Parathyroid adenoma (tissue), 2 donors: Measurements from ENCODE around the gene CENPF.

Experiments
- H2AFZ ChIP-seq: fragments of 300-600 bp; sonication (generic); one replicate; pipeline ENCODE4 v1.7.0; 2017; ENCODE audit warnings: antibody characterized with exemption, mild to moderate bottlenecking
- H3K27ac ChIP-seq: fragments of 300-600 bp; sonication (generic); one replicate; pipeline ENCODE4 v1.7.0; 2017
- H3K27me3 ChIP-seq: fragments of 300-600 bp; sonication (generic); one replicate; pipeline ENCODE4 v1.7.0; 2017; ENCODE audit warnings: low read length; ENCODE audit not compliant: control insufficient read depth, insufficient read depth
- H3K36me3 ChIP-seq: fragments of 300-600 bp; sonication (generic); one replicate; pipeline ENCODE4 v1.7.0; 2017; ENCODE audit warnings: low read length; ENCODE audit not compliant: control insufficient read depth, insufficient read depth
- H3K4me1 ChIP-seq: fragments of 300-600 bp; sonication (generic); one replicate; pipeline ENCODE4 v1.7.0; 2017; ENCODE audit warnings: control low read depth
- H3K4me2 ChIP-seq: fragments of 300-600 bp; sonication (generic); one replicate; pipeline ENCODE4 v1.7.0; 2017; ENCODE audit warnings: low read length
- H3K4me3 ChIP-seq: fragments of 300-600 bp; sonication (generic); one replicate; pipeline ENCODE4 v1.7.0; 2017; ENCODE audit warnings: low read depth, low read length
- H3K79me2 ChIP-seq: fragments of 300-600 bp; sonication (generic); one replicate; pipeline ENCODE4 v1.7.0; 2017; ENCODE audit warnings: control low read depth
- H3K9ac ChIP-seq: fragments of 300-600 bp; sonication (generic); one replicate; pipeline ENCODE4 v1.7.0; 2017; ENCODE audit warnings: mild to moderate bottlenecking
- H3K9me3 ChIP-seq: fragments of 300-600 bp; sonication (generic); one replicate; pipeline ENCODE4 v1.7.0; 2017; ENCODE audit warnings: low read length; ENCODE audit not compliant: control insufficient read depth
- CTCF ChIP-seq: fragments of 300-600 bp; sonication (generic); IDR thresholded peaks from one replicate; pipeline ENCODE4 v1.7.0; 2017; ENCODE audit warnings: antibody characterized with exemption, mild to moderate bottlenecking
- donor health status: primary hyperparathyroidism.

CENPF gene

GRCh38 chr1:214702556-214702955 lies 99.6 kb downstream of the CENPF start:
- H3K79me2 ChIP-seq: no peaks in the 10 kb centered on the region
- no peak overlapping the region for H2AFZ ChIP-seq
- no peaks in the 10 kb centered on the region for H3K27me3 ChIP-seq
- H3K4me3 ChIP-seq: no peak overlapping the region
- TF ChIP-seq CTCF: no peak
- no peak overlapping the region for H3K4me2 ChIP-seq
- no peaks in the 10 kb centered on the region for H3K36me3 ChIP-seq
- H3K9me3 ChIP-seq: no peaks in the 10 kb centered on the region
- H3K27ac ChIP-seq: no peak overlapping the region
- no peaks in the 10 kb centered on the region for H3K4me1 ChIP-seq
- no peak overlapping the region for H3K9ac ChIP-seq

GRCh38 chr1:214707306-214708087 lies 104.5 kb downstream of the CENPF start:
- Histone ChIP-seq H3K27ac (no peak overlapping the region), H2AFZ (no peak overlapping the region), H3K9ac (no peak overlapping the region), H3K9me3 (no peaks in the 10 kb centered on the region), H3K4me1 (no peaks in the 10 kb centered on the region), H3K4me2 (no peak overlapping the region), H3K36me3 (no peaks in the 10 kb centered on the region), H3K4me3 (no peak overlapping the region), H3K79me2 (no peaks in the 10 kb centered on the region), H3K27me3 (no peaks in the 10 kb centered on the region)
- TF ChIP-seq CTCF: no peak

- Histone ChIP-seq H3K4me3 (no peak overlapping the region), H3K4me1 (no peaks in the 10 kb centered on the region), H3K4me2 (no peak overlapping the region), H3K27me3 (no peaks in the 10 kb centered on the region), H3K79me2 (no peaks in the 10 kb centered on the region), H3K27ac (no peak overlapping the region), H3K9me3 (no peaks in the 10 kb centered on the region), H2AFZ (no peak overlapping the region), H3K36me3 (no peaks in the 10 kb centered on the region), H3K9ac (no peak overlapping the region)
- no peak for TF ChIP-seq CTCF
These were observed 105.4 kb downstream of the CENPF start for GRCh38 chr1:214708321-214708955.

GRCh38 chr1:214709241-214709640 lies 106.2 kb downstream of the CENPF start:
- Histone ChIP-seq H3K4me1 (no peaks in the 10 kb centered on the region), H3K9ac (no peak overlapping the region), H3K36me3 (no peaks in the 10 kb centered on the region), H3K4me3 (no peak overlapping the region), H3K9me3 (no peaks in the 10 kb centered on the region), H3K79me2 (no peaks in the 10 kb centered on the region), H3K27me3 (no peaks in the 10 kb centered on the region), H3K4me2 (no peak overlapping the region), H3K27ac (no peak overlapping the region), H2AFZ (no peak overlapping the region)
- no peak for TF ChIP-seq CTCF
